GM23338 (cell line): ENCODE data around the gene CNTROB. TPM values are rescaled to one million over a fixed set of nuclear protein-coding genes. Genes with fewer than 3 reads are reported as not detected.
A peak's percentile ranks its signal among the peaks of the same experiment; 100 is the strongest.

Source experiments
- ATAC-seq: fragments of 200-7000 bp; cut with Tn5 transposase; 3 replicates; pipeline ENCODE4 v1.9.1; 2020
- DNase-seq: peaks from one replicate; pipeline ENCODE4 v3.0.0-alpha.2; 2015; ENCODE audit warnings: low spot score
- H2AFZ ChIP-seq: fragments of 200-600 bp; sonication (generic); 2 replicates; pipeline ENCODE4 v1.8.0; 2016; ENCODE audit warnings: antibody characterized with exemption, mild to moderate bottlenecking, moderate library complexity
- H3F3A ChIP-seq: fragments of 200-600 bp; sonication (generic); replicated peaks from 2 replicates; pipeline ENCODE4 v1.8.0; 2017; ENCODE audit warnings: antibody characterized with exemption, mixed run types, low read depth
- H3K27ac ChIP-seq: fragments of 200-600 bp; sonication (generic); 2 replicates; pipeline ENCODE4 v1.6.1; 2016; ENCODE audit warnings: low read depth
- H3K27me3 ChIP-seq: fragments of 200-600 bp; sonication (generic); 2 replicates; pipeline ENCODE4 v1.8.0; 2016; ENCODE audit warnings: mild to moderate bottlenecking, mixed run types, moderate library complexity; ENCODE audit not compliant: insufficient read depth
- H3K36me3 ChIP-seq: fragments of 200-600 bp; sonication (generic); 2 replicates; pipeline ENCODE4 v1.8.0; 2016; ENCODE audit warnings: mild to moderate bottlenecking; ENCODE audit not compliant: insufficient read depth
- H3K4me1 ChIP-seq: fragments of 200-600 bp; sonication (generic); 2 replicates; pipeline ENCODE4 v1.8.0; 2016; ENCODE audit warnings: mild to moderate bottlenecking, moderate library complexity; ENCODE audit not compliant: insufficient read depth
- H3K4me2 ChIP-seq: fragments of 200-600 bp; sonication (generic); 2 replicates; pipeline ENCODE4 v1.7.1; 2017; ENCODE audit warnings: mixed run types
- H3K4me3 ChIP-seq: fragments of 200-600 bp; sonication (generic); 2 replicates; pipeline ENCODE4 v1.6.1; 2016; ENCODE audit warnings: mixed run types
- H3K79me2 ChIP-seq: fragments of 200-600 bp; sonication (generic); replicated peaks from 2 replicates; pipeline ENCODE4 v1.8.0; 2017; ENCODE audit warnings: mild to moderate bottlenecking; ENCODE audit not compliant: insufficient read depth
- H3K9me2 ChIP-seq: fragments of 200-600 bp; sonication (generic); 2 replicates; pipeline ENCODE4 v1.8.0; 2017; ENCODE audit not compliant: insufficient read depth
- H4K20me1 ChIP-seq: fragments of 200-600 bp; sonication (generic); replicated peaks from 2 replicates; pipeline ENCODE4 v1.8.0; 2017; ENCODE audit warnings: mild to moderate bottlenecking; ENCODE audit not compliant: insufficient read depth
- H3K27ac Mint-ChIP-seq: 2 replicates; pipeline ENCODE4 v1.8.0; 2020; ENCODE audit warnings: inconsistent platforms, mild to moderate bottlenecking, moderate library complexity, mixed read lengths
- H3K27me3 Mint-ChIP-seq: 3 replicates; pipeline ENCODE4 v1.8.0; 2022; ENCODE audit warnings: low read depth, mild to moderate bottlenecking, moderate library complexity, mixed read lengths, inconsistent platforms; ENCODE audit not compliant: insufficient read depth, poor library complexity
- H3K36me3 Mint-ChIP-seq: 3 replicates; pipeline ENCODE4 v1.8.0; 2021; ENCODE audit warnings: low read depth, mild to moderate bottlenecking, inconsistent platforms, moderate library complexity, mixed read lengths
- H3K4me1 Mint-ChIP-seq: 3 replicates; pipeline ENCODE4 v1.8.0; 2020; ENCODE audit warnings: mild to moderate bottlenecking, inconsistent platforms, mixed read lengths
- H3K4me3 Mint-ChIP-seq: 3 replicates; pipeline ENCODE4 v1.8.0; 2021; ENCODE audit warnings: moderate library complexity, mild to moderate bottlenecking, inconsistent platforms, mixed read lengths
- H3K9me3 Mint-ChIP-seq: 3 replicates; pipeline ENCODE4 v1.8.0; 2020; ENCODE audit warnings: moderate library complexity, mild to moderate bottlenecking, inconsistent platforms, mixed read lengths
- CREB1 ChIP-seq: fragments of 250-450 bp; sonication (Bioruptor Pico); IDR thresholded peaks from 2 replicates; pipeline ENCODE4 v1.5.0; 2020; ENCODE audit warnings: low read depth, mild to moderate bottlenecking, moderate library complexity
- CTCF ChIP-seq, 2 experiments: fragments of 200-600 bp in 1 of 2; sonication (generic) in 1 of 2; conservative IDR thresholded peaks; 2 replicates each; pipeline versions ENCODE4 v1.5.1 to v1.6.1; 2016 to 2017; ENCODE audit warnings: antibody characterized with exemption in 2 of 2, low read depth in 2 of 2, mild to moderate bottlenecking in 2 of 2, moderate library complexity in 1 of 2
- ETS1 ChIP-seq: IDR thresholded peaks from 2 replicates; pipeline ENCODE4 v1.6.1; 2016; ENCODE audit warnings: antibody characterized with exemption
- POLR2AphosphoS5 ChIP-seq: IDR thresholded peaks from 2 replicates; pipeline ENCODE4 v1.6.1; 2016; ENCODE audit warnings: antibody characterized with exemption, low read depth
- ZNF114 ChIP-seq: fragments of 250-450 bp; sonication (Bioruptor Pico); IDR thresholded peaks from 2 replicates; pipeline ENCODE4 v1.5.0; 2020; ENCODE audit warnings: mild to moderate bottlenecking, moderate library complexity
- polyA plus RNA-seq: library from polyadenylated mRNA; unstranded; fragments of >200 nt; fragmentation: Nextera tagmentation; extraction: Ambion mirVana; gene quantifications from 2 replicates; pipeline ENCODE4 v1.2.1, GENCODE V29; 2016
- total RNA-seq: library from RNA; depleted of rRNA; stranded (reverse); fragments of >200 nt; shearing (Covaris generic); gene quantifications from 2 replicates; pipeline ENCODE4 v1.2.3, GENCODE V29; 2014

Gene CNTROB
- total and polyA plus RNA-seq, 2 experiments from 2014 or later: 16.3 to 18.5 TPM

- H3K4me1 ChIP-seq: no peaks in the 10 kb centered on the region
- peaks cover 25% of the 10 kb centered on the region for H3K27me3 Mint-ChIP-seq
- H3K4me2 ChIP-seq: peak overlapping the region; percentile 83
- peaks cover 22% of the 10 kb centered on the region for H3K27me3 ChIP-seq
- TF ChIP-seq ETS1 (0 out of 2 replicates have a peak, but pooled peaks have one; percentile 30), POLR2AphosphoS5 (peak; percentile 69), ZNF114 (CRISPR knock-in tag) (no peak), CREB1 (CRISPR knock-in tag) (no peak), CTCF (conservative IDR thresholded peaks at IDR 0.05; ENCODE audit: low read depth in 2 of 2) (peak; percentile 86 to 98)
- H3K4me1 Mint-ChIP-seq: peaks cover 4% of the 10 kb centered on the region; the same call in 2 of the 3 replicates
- H3K36me3 ChIP-seq: no peaks in the 10 kb centered on the region
- peaks cover 9% of the 10 kb centered on the region; the same call in 2 of the 3 replicates for H3K9me3 Mint-ChIP-seq
- H4K20me1 ChIP-seq: no peaks in the 10 kb centered on the region
- H3K9me2 ChIP-seq: no peaks in the 10 kb centered on the region
- peak overlapping the region; percentile 98 for H2AFZ ChIP-seq
- H3F3A ChIP-seq: no peaks in the 10 kb centered on the region
- no peaks in the 10 kb centered on the region for H3K79me2 ChIP-seq
- DNase-seq (peak; percentile 95), ATAC-seq (peak; percentile 91)
- no peak overlapping the region for H3K27ac ChIP-seq
- H3K36me3 Mint-ChIP-seq: no peaks in the 10 kb centered on the region; the same call in 2 of the 3 replicates
- H3K4me3 Mint-ChIP-seq: peak overlapping the region; percentile 69
- H3K4me3 ChIP-seq: peak overlapping the region; percentile 83
- no peak overlapping the region for H3K27ac Mint-ChIP-seq
These were observed 58.0 kb downstream of the CNTROB start for GRCh38 chr17:7989781-7990655.

GRCh38 chr17:7992516-7992915 is 60.5 kb downstream of the CNTROB start:
- Mint-ChIP-seq H3K4me1 (peaks cover 4% of the 10 kb centered on the region; the same call in 2 of the 3 replicates), H3K4me3 (no peak overlapping the region), H3K9me3 (peaks cover 9% of the 10 kb centered on the region; the same call in 2 of the 3 replicates), H3K27me3 (peaks cover 25% of the 10 kb centered on the region), H3K27ac (no peak overlapping the region), H3K36me3 (no peaks in the 10 kb centered on the region; the same call in 2 of the 3 replicates)
- no peak overlapping the region for H3K4me3 ChIP-seq
- H3K4me1 ChIP-seq: no peaks in the 10 kb centered on the region
- no peak overlapping the region for H3K4me2 ChIP-seq
- peak; percentile 12 for DNase-seq
- no peaks in the 10 kb centered on the region for H3K79me2 ChIP-seq
- H4K20me1 ChIP-seq: no peaks in the 10 kb centered on the region
- no peaks in the 10 kb centered on the region for H3F3A ChIP-seq
- H3K9me2 ChIP-seq: no peaks in the 10 kb centered on the region
- H3K27me3 ChIP-seq: peaks cover 22% of the 10 kb centered on the region
- H3K36me3 ChIP-seq: no peaks in the 10 kb centered on the region
- TF ChIP-seq ETS1: no peak
- no peak for ATAC-seq
- H2AFZ ChIP-seq: no peak overlapping the region
- H3K27ac ChIP-seq: no peak overlapping the region
